HEK293 (cell line): Measurements from ENCODE around the gene APOBEC3C.
"Not testable (repeated sequence)": the region's sequence is repeated elsewhere in the genome, so short reads cannot be mapped to it uniquely, and the experiment has no call there.

Experiments used
- CTCF ChIA-PET: fragments of 350-600 bp; formaldehyde crosslinking; extraction: SDS; loops from one replicate; lab custom pipeline; 2021; ENCODE audit warnings: antibody characterized with exemption; lab: Yijun Ruan, JAX
- POLR2A ChIA-PET: fragments of 300-600 bp; formaldehyde crosslinking; extraction: SDS; loops from one replicate; lab custom pipeline; 2020; ENCODE audit warnings: antibody characterized with exemption, inconsistent platforms; lab: Yijun Ruan, JAX
- H3K27ac ChIP-seq: fragments of 200-500 bp; sonication (Bioruptor generic); 2 replicates; pipeline ENCODE4 v1.5.1; 2014; ENCODE audit warnings: low read depth, low read length, control low read depth, inconsistent platforms; ENCODE audit errors: extremely low read depth
- H3K36me3 ChIP-seq, 2 experiments: fragments of 200-500 bp in 1 of 2; sonication (Bioruptor generic) in 1 of 2; 1 replicate in 1 of 2; 2 replicates in 1 of 2; pipeline ENCODE4 v1.5.1; 2014 to 2017; ENCODE audit warnings: inconsistent platforms in 2 of 2, low read length in 2 of 2; ENCODE audit not compliant: control insufficient read depth in 2 of 2, insufficient read depth in 1 of 2
- H3K4me1 ChIP-seq: fragments of 200-500 bp; sonication (Bioruptor generic); 2 replicates; pipeline ENCODE4 v1.5.1; 2014; ENCODE audit warnings: mild to moderate bottlenecking, low read length, inconsistent platforms; ENCODE audit not compliant: control insufficient read depth, insufficient read depth
- H3K4me3 ChIP-seq: 2 replicates; pipeline ENCODE4 v1.5.1; 2011; ENCODE audit warnings: low read depth, mild to moderate bottlenecking, control low read depth, low read length, moderate library complexity
- H3K9me3 ChIP-seq: fragments of 200-500 bp; sonication (Bioruptor generic); 2 replicates; pipeline ENCODE4 v1.5.1; 2014; ENCODE audit warnings: low read depth, low read length, inconsistent platforms; ENCODE audit not compliant: control insufficient read depth, insufficient read depth
- CTCF ChIP-seq: fragments of 450-650 bp; formaldehyde crosslinking; IDR thresholded peaks from 2 replicates; pipeline ENCODE4 v1.5.1; 2016; ENCODE audit warnings: missing biosample characterization, missing genetic modification characterization
- KLF16 ChIP-seq: fragments of 450-650 bp; formaldehyde crosslinking; IDR thresholded peaks from 2 replicates; pipeline ENCODE4 v1.5.1; 2017; ENCODE audit warnings: missing biosample characterization, missing genetic modification characterization
- PRDM4 ChIP-seq: fragments of 450-650 bp; formaldehyde crosslinking; IDR thresholded peaks from 2 replicates; pipeline ENCODE4 v1.5.1; 2017; ENCODE audit warnings: missing biosample characterization, missing genetic modification characterization
- ZBTB21 ChIP-seq: fragments of 450-650 bp; formaldehyde crosslinking; IDR thresholded peaks from 2 replicates; pipeline ENCODE4 v1.5.1; 2017; ENCODE audit warnings: missing biosample characterization, missing genetic modification characterization
- ZNF174 ChIP-seq: fragments of 450-650 bp; formaldehyde crosslinking; IDR thresholded peaks from 2 replicates; pipeline ENCODE4 v1.5.0; 2017; ENCODE audit warnings: missing biosample characterization, mild to moderate bottlenecking, missing genetic modification characterization

The APOBEC3C gene

GRCh38 chr22:39063904-39064303 is 49.8 kb downstream of the APOBEC3C start:
- H3K27ac ChIP-seq, POLR2A ChIA-PET: not testable (repeated sequence)

DNA sequence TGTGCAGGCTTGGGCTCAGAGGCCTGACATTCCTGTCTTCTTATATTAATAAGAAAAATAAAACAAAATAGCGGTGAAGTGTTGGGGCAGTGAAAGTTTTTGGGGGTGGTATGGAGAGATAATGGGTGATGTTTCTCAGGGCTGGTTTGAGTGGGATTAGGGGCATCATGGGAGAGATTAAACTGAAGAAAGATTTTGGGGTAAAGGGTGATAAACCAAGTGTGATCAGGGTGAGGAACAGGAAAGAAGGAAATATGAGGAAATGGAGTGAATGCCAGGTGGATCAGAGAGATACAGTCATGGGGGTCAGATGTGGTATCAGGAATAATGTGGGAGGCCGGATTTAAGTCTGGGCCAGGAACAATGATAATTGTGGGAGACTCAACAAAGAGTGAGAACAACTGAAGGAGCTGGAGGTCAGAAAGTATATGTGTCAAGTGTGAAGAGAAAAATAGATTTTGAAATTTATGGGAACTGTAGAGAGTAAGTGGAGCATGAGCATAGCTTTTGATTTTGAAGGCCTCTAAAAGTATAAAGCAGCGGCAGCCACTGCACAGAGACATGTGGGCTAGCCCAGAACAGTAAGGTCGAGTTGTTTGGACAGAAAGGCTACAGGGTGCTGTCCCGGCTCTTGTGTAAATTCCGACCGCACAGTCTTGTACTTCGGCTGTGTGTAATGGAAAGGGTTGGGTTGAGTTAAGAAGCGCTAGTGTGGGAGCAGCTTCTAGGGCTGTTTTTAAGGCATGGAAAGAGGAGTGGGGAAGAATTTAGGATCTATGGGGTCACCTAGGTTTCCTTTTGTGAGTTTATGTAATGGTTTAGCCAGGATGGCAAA is 52.6 kb downstream of the APOBEC3C start:
- POLR2A ChIA-PET, H3K4me3 ChIP-seq, H3K9me3 ChIP-seq, H3K4me1 ChIP-seq, H3K36me3 ChIP-seq, H3K27ac ChIP-seq: not testable (repeated sequence)
- CTCF ChIA-PET, result interaction anchor here (0.9 kb wide), 1 partner anchor 66 kb away, joined by 3 read pairs; no protein-coding TSS in a partner anchor

More at GRCh38 chr22:39063904-39064303, 49.8 kb downstream of the APOBEC3C start:
- H3K4me1 ChIP-seq, H3K9me3 ChIP-seq, H3K4me3 ChIP-seq, H3K36me3 ChIP-seq: not testable (repeated sequence)
- CTCF ChIA-PET, result interaction anchor here (0.6 kb wide), 2 partner anchors 15 to 16 kb away, joined by 4 to 5 read pairs; no protein-coding TSS in a partner anchor

DNA sequence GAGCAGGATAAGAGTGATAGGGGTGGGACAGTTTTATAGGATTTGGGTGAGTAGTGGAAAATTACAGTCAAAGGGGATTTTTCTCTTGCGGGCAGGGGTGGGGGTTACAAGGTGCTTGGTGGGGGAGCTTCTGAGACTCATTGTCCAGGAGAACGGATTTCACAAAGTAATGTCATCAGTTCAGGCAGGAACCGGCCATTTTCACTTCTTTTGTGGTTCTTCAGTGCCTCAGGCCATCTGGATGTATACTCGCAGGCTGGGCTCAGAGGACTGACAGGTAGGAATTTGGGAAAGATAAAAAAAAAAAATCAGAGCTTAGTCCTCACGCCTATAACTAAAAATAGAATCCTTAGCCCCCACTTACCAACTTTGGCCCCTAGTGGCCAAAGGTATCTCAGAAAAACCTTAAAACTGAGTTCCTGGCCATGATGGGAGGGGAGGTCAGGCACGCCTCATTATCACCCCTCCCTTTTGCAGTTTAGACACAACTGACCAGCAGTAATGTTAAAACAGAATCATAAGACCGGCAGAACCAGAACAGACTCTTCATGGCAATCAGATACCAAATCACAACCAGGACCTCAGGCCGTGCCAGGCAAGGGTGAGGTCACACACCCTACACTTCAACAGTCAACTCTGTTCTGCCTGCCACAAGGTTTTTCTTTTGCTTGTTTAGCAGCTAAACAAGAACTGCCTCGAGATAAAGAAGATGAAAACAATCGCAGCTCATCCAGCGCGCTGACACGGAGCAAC is 54.2 kb downstream of the APOBEC3C start:
- POLR2A ChIA-PET, result no interaction called here

More for the DNA sequence above, 54.2 kb downstream of the APOBEC3C start:
- CTCF ChIA-PET, result interaction anchor here (0.6 to 0.9 kb wide), 3 partner anchors 13 to 1745 kb away, joined by 3 to 4 read pairs (median 3); no protein-coding TSS in a partner anchor
- no peaks in the 10 kb centered on the region for H3K36me3 ChIP-seq
- no peak overlapping the region for H3K4me3 ChIP-seq
- no peak for TF ChIP-seq KLF16
- TF ChIP-seq ZBTB21 (tag by site-specific recombination), result 0 out of 2 replicates have a peak, but pooled peaks have one; percentile 13
- no peak for TF ChIP-seq ZNF174 (tag by site-specific recombination)
- TF ChIP-seq CTCF, result 0 out of 2 replicates have a peak, but pooled peaks have one; percentile 12
- TF ChIP-seq PRDM4 (tag by site-specific recombination), result no peak
- TF ChIP-seq, all 188 proteins: peak for 2
- no peak overlapping the region for H3K27ac ChIP-seq
- H3K9me3 ChIP-seq, result no peaks in the 10 kb centered on the region
- H3K4me1 ChIP-seq, result no peaks in the 10 kb centered on the region
